ENCODE results near the gene RAVER2.

GRCh38 chr1:64834734-64835133, 89.9 kb downstream of the RAVER2 start:
- TF ChIP-seq EZH2 (IDR thresholded peaks at IDR 0.05; ENCODE audit: insufficient read depth, poor library complexity, severe bottlenecking) (no peak), EZH2phosphoT487 (IDR thresholded peaks at IDR 0.05; ENCODE audit: insufficient read depth, low read depth) (no peak)

Measured in GM23248 (cell line).